Common myeloid progenitor, CD34-positive (primary cell): ENCODE results near the gene RGS3. TPM values are rescaled to one million over a fixed set of nuclear protein-coding genes. Genes with fewer than 3 reads are reported as not detected.

Source experiments
- CTCF ChIA-PET: fragments of 350-600 bp; sonication (Branson Sonifier 250); formaldehyde crosslinking; loops from one replicate; lab custom pipeline; 2021; ENCODE audit warnings: antibody characterized with exemption; lab: Charles Lee
- POLR2A ChIA-PET: fragments of 350-600 bp; sonication (Branson Sonifier 250); formaldehyde crosslinking; loops from one replicate; lab custom pipeline; 2021; ENCODE audit warnings: antibody characterized with exemption; lab: Charles Lee
- DNase-seq, 3 donors: peaks; one replicate each; pipeline versions ENCODE4 v3.0.0 to v3.0.0-alpha.2; 2013
- H3K27ac ChIP-seq, 2 experiments: 1 replicate in 1 of 2; 2 replicates in 1 of 2; pipeline ENCODE4 v1.7.0; 2013; ENCODE audit warnings: inconsistent platforms in 2 of 2, low read length in 2 of 2, mild to moderate bottlenecking in 2 of 2, low read depth in 1 of 2, moderate library complexity in 1 of 2; ENCODE audit not compliant: severe bottlenecking in 2 of 2, insufficient read depth in 1 of 2, poor library complexity in 1 of 2
- H3K27me3 ChIP-seq, 5 experiments: replicated peaks in 2 of 5; 1 replicate in 3 of 5; 2 replicates in 2 of 5; pipeline versions ENCODE4 v1.6.1 to v1.7.0; 2013; ENCODE audit warnings: low read length in 4 of 5, mild to moderate bottlenecking in 2 of 5, moderate library complexity in 2 of 5, inconsistent platforms in 1 of 5; ENCODE audit not compliant: insufficient read depth in 5 of 5, control insufficient read depth in 4 of 5
- H3K36me3 ChIP-seq, 4 experiments: 1 replicate in 2 of 4; 2 replicates in 2 of 4; pipeline versions ENCODE4 v1.6.1 to v1.7.0; 2013; ENCODE audit warnings: low read length in 3 of 4, control low read depth in 1 of 4, mild to moderate bottlenecking in 1 of 4; ENCODE audit not compliant: control insufficient read depth in 4 of 4, insufficient read depth in 4 of 4
- H3K4me1 ChIP-seq, 4 experiments: 1 replicate in 3 of 4; 2 replicates in 1 of 4; pipeline versions ENCODE4 v1.6.1 to v1.7.1; 2013; ENCODE audit warnings: low read length in 3 of 4, mild to moderate bottlenecking in 3 of 4, control low read depth in 1 of 4, inconsistent platforms in 1 of 4, moderate library complexity in 1 of 4; ENCODE audit not compliant: control insufficient read depth in 4 of 4, insufficient read depth in 4 of 4; ENCODE audit errors: control extremely low read depth in 1 of 4
- H3K4me3 ChIP-seq, 7 experiments: 1 replicate in 4 of 7; 2 replicates in 3 of 7; pipeline versions ENCODE4 v1.5.1 to v1.7.0; 2013; ENCODE audit warnings: mild to moderate bottlenecking in 7 of 7, low read length in 6 of 7, moderate library complexity in 6 of 7, inconsistent platforms in 2 of 7, low read depth in 2 of 7, control low read depth in 1 of 7; ENCODE audit not compliant: insufficient read depth in 4 of 7, control insufficient read depth in 1 of 7; ENCODE audit errors: extremely low read depth in 1 of 7
- H3K9me3 ChIP-seq, 5 experiments: 1 replicate in 4 of 5; 2 replicates in 1 of 5; pipeline versions ENCODE4 v1.6.1 to v1.7.1; 2013; ENCODE audit warnings: low read length in 4 of 5, mild to moderate bottlenecking in 2 of 5, inconsistent platforms in 1 of 5, low read depth in 1 of 5, moderate library complexity in 1 of 5; ENCODE audit not compliant: control insufficient read depth in 4 of 5, insufficient read depth in 2 of 5; ENCODE audit errors: control extremely low read depth in 1 of 5
- WGBS: methylation state at CpG from one replicate; pipeline ENCODE4 v1.1.5; 2013; ENCODE audit not compliant: insufficient coverage; 5-methylcytosine and 5-hydroxymethylcytosine counted together
- polyA plus RNA-seq: library from polyadenylated mRNA; unstranded; fragments of 120-200 nt; gene quantifications from one replicate; pipeline ENCODE4 v1.2.1, GENCODE V29; 2013

RGS3 gene
- polyA plus RNA-seq = 31.1 TPM

GRCh38 chr9:113463418-113464285 is at the start of gene RGS3:
TSS of gene RGS3 (plus strand) at chr9:113463727. CDS start at chr9:113463803, 76 bp downstream.
- H3K4me1 ChIP-seq = no peaks in the 10 kb centered on the region
- H3K27ac ChIP-seq = no peak within 1 kb of the TSS
- ChIA-PET CTCF (interaction anchor here (0.8 to 1.1 kb wide), 3 partner anchors 9 to 14 kb away, joined by 3 read pairs; no protein-coding TSS in a partner anchor), POLR2A (no interaction called here)
- no peak for DNase-seq
- no peaks in the 10 kb centered on the region for H3K27me3 ChIP-seq
- H3K4me3 ChIP-seq = no peak within 1 kb of the TSS
- WGBS = 97% methylated on average over 39 of the region's 55 CpGs
- peaks cover 0 to 5% (median 0%) of the 10 kb centered on the region in 5 experiments for H3K9me3 ChIP-seq
- peaks cover 9 to 74% (median 13%) of the 10 kb centered on the region in 4 experiments for H3K36me3 ChIP-seq

DNA sequence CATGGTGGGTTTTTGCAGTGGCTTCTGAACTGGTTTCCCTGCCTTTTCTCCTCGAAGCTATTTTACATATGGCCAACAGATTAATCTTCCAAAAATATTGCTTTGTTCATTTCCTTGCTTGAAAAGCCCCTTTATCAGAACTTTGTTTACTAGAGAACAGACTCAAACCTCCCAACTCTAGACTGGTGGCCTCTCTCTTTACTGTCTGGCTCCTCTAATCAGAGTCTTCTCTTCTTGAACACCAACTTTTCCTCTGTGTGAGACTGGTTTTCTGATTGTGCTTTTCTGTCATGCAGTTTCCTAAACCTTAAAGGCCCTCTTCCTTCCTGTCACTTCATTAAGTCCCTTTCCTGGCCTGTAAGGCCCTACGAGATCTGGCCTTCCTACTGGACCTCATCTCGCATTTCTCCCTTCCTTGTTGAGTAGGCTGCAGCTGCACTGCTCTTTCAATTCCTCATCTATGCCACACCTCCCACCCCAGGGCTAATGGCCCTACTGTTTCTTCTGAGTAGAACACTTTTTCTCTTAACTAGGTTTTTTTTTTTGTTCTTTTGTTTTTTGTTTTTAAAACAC is 47.3 kb upstream of the RGS3 start:
- POLR2A ChIA-PET = no interaction called here
- CTCF ChIA-PET = interaction anchor here (1.1 to 1.5 kb wide), 3 partner anchors 15 to 241 kb away, joined by 3 to 4 read pairs (median 3); partner anchors contain the start of gene ALAD

GRCh38 chr9:113417370-113417769 is 46.2 kb upstream of the RGS3 start:
- Histone ChIP-seq H3K27ac (no peak overlapping the region), H3K4me3 (no peak overlapping the region), H3K36me3 (no peaks in the 10 kb centered on the region), H3K9me3 (no peaks in the 10 kb centered on the region), H3K27me3 (no peaks in the 10 kb centered on the region), H3K4me1 (peaks cover 0 to 15% (median 4%) of the 10 kb centered on the region in 4 experiments)
- POLR2A ChIA-PET = no interaction called here
- CTCF ChIA-PET = interaction anchor here (1.1 kb wide), 1 partner anchor 16 kb away, joined by 3 read pairs; the partner anchor contains the start of gene ALAD
- DNase-seq = no peak
- WGBS = 93% methylated on average over 4 of the region's 4 CpGs

More for the DNA sequence above, 47.3 kb upstream of the RGS3 start:
- no peaks in the 10 kb centered on the region for H3K27me3 ChIP-seq
- 40% methylated on average over 2 of the region's 3 CpGs for WGBS
- H3K36me3 ChIP-seq = no peaks in the 10 kb centered on the region
- H3K4me3 ChIP-seq = no peak overlapping the region
- H3K4me1 ChIP-seq = peaks cover 0 to 21% (median 11%) of the 10 kb centered on the region in 4 experiments
- H3K27ac ChIP-seq = no peak overlapping the region
- no peaks in the 10 kb centered on the region for H3K9me3 ChIP-seq
- DNase-seq = peak in 1 of 3 donors; percentile 30

DNA sequence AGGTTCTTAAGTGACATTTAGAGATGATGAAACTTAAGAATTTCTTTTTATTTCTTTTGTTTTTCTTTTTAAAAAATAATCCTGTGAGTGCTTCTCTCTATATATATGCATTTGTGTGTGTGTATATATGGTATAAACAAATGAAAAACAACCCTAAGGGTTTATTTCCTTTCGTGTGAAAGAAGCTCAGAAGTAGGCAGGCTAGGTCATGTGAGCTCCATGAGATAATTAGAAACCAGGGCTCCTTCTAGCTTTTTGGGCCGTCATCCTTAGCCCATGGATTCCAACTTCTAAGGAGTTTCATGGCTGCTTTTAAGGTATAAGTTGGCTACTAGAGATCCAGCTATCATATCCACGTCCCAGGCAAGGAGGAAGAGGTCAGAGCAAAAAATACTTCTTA is 41.8 kb upstream of the RGS3 start:
- Histone ChIP-seq H3K36me3 (no peaks in the 10 kb centered on the region), H3K4me3 (no peak overlapping the region), H3K27ac (no peak overlapping the region), H3K27me3 (no peaks in the 10 kb centered on the region), H3K9me3 (no peaks in the 10 kb centered on the region), H3K4me1 (peaks cover 4 to 28% (median 23%) of the 10 kb centered on the region in 4 experiments)
- POLR2A ChIA-PET = interaction anchor here (0.9 kb wide), 1 partner anchor 11 kb away, joined by 3 read pairs; the partner anchor contains the start of genes C9orf43 and POLE3
- CTCF ChIA-PET = interaction anchor here (1.1 kb wide), 1 partner anchor 11 kb away, joined by 3 read pairs; no protein-coding TSS in a partner anchor
- 90% methylated on average over 2 of the region's 3 CpGs for WGBS
- no peak for DNase-seq

DNA sequence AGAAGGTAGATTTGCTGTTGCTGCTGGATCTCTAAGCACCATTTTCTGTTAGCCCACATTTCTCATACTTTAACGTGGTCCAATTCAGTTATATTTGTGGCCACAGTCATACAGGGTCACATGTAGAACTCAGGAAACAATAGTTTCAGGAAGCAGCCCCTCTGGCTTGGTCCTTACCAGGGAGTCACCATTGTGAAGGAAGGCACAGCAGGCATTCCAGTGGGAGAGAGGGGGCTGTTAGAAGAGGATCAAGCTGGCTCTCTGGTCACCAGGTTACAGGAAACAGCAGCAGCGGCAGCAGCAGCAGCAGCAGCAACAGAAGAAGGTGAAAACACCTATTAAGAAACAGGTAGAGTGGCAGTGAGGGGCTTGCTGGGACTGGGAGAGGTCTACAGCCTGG is 38.5 kb upstream of the RGS3 start:
- DNase-seq = peak in 2 of 3 donors; percentile 29 to 47
- ChIA-PET POLR2A (no interaction called here), CTCF (interaction anchor here (1.7 to 2.3 kb wide), 5 partner anchors 12 to 233 kb away, joined by 4 to 7 read pairs (median 5); partner anchors contain the start of genes C9orf43 and POLE3)
- WGBS = 0% methylated on average over 2 of the region's 2 CpGs
- H3K4me1 ChIP-seq = peaks cover 4 to 42% (median 25%) of the 10 kb centered on the region in 4 experiments
- H3K36me3 ChIP-seq = peaks cover 0 to 14% (median 6%) of the 10 kb centered on the region in 4 experiments
- no peaks in the 10 kb centered on the region for H3K27me3 ChIP-seq
- no peaks in the 10 kb centered on the region for H3K9me3 ChIP-seq
- peak overlapping the region in 6 of 7 experiments; percentile 11 to 70 (median 65) for H3K4me3 ChIP-seq
- H3K27ac ChIP-seq = peak overlapping the region; percentile 55 to 76

DNA sequence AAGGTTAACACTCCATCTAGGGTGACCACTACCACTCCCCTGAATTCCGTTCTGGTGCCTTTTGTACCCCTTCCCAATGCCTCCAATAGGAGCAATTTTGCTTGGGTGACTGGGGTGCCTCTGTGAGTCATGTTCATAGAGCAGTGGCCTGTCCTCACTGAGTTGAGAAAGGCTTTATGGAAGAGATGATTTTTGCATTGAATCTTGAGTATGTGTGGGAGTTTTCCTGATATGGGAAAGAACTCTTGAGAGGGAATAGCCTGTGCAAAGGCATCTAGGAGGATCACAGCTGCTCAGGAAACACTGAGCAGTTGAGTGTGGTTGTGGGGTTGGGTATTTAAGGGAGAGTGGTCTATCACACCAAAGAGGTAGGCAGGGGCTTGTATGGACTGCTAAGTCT is 36.8 kb upstream of the RGS3 start:
- no peak for DNase-seq
- Histone ChIP-seq H3K27ac (no peak overlapping the region), H3K4me3 (peak overlapping the region in 2 of 7 experiments; percentile 68 to 70), H3K4me1 (peaks cover 4 to 42% (median 25%) of the 10 kb centered on the region in 4 experiments), H3K27me3 (no peaks in the 10 kb centered on the region), H3K36me3 (peaks cover 0 to 24% (median 7%) of the 10 kb centered on the region in 4 experiments), H3K9me3 (no peaks in the 10 kb centered on the region)
- WGBS = 71% methylated on average over 1 of the region's 1 CpG
- ChIA-PET CTCF (interaction anchor here (1.0 to 2.3 kb wide), 6 partner anchors 14 to 231 kb away, joined by 3 to 7 read pairs (median 5); no protein-coding TSS in a partner anchor), POLR2A (no interaction called here)
